ENCODE results near the gene DPH1.

- TF ChIP-seq CTCF (IDR thresholded peaks at IDR 0.05) = no peak
- no peak for TF ChIP-seq POLR2A (IDR thresholded peaks at IDR 0.05)
- no peak for TF ChIP-seq POLR2AphosphoS5 (IDR thresholded peaks at IDR 0.05)
These were observed 40.8 kb upstream of the DPH1 start for GRCh38 chr17:1989135-1989534.
